ENCODE results near the gene TOMM7. TPM values are rescaled to one million over a fixed set of nuclear protein-coding genes. Genes with fewer than 3 reads are reported as not detected.

TOMM7 gene
- total RNA-seq, 1 experiment from 2014 or later, result 295 TPM

DNA sequence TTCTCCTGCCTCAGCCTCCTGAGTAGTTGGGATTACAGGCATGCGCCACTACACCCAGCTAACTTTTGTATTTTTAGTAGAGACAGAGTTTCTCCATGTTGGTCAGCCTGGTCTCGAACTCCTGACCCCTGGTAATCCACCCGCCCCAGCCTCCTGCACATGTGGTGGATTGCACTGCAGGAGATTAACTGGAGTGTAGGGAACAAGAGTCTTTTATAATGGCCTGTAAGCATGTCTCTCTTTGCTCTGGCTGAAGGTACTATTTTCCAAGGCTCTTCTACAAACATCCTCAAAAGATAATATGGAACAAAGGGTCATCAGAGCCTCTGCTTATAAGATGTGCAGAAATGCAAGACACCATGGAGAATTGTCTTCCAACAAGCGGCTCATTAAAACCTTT lies 3.2 kb downstream of the TOMM7 start:
- ChIA-PET CTCF (no interaction called here), POLR2A (no interaction called here)
- H3K4me3 ChIP-seq (ENCODE audit: low read depth in 2 of 2, low read length in 2 of 2), result no peak overlapping the region
- TF ChIP-seq, protein P1, sequence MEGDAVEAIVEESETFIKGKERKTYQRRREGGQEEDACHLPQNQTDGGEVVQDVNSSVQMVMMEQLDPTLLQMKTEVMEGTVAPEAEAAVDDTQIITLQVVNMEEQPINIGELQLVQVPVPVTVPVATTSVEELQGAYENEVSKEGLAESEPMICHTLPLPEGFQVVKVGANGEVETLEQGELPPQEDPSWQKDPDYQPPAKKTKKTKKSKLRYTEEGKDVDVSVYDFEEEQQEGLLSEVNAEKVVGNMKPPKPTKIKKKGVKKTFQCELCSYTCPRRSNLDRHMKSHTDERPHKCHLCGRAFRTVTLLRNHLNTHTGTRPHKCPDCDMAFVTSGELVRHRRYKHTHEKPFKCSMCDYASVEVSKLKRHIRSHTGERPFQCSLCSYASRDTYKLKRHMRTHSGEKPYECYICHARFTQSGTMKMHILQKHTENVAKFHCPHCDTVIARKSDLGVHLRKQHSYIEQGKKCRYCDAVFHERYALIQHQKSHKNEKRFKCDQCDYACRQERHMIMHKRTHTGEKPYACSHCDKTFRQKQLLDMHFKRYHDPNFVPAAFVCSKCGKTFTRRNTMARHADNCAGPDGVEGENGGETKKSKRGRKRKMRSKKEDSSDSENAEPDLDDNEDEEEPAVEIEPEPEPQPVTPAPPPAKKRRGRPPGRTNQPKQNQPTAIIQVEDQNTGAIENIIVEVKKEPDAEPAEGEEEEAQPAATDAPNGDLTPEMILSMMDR (IDR thresholded peaks at IDR 0.05), result no peak
- TF ChIP-seq SIN3A (IDR thresholded peaks at IDR 0.05; ENCODE audit: borderline replicate concordance, insufficient read depth, low read depth, low read length) (no peak), TCF7L2 (IDR thresholded peaks at IDR 0.05; ENCODE audit: low read depth, low read length) (no peak), POLR2AphosphoS5 (IDR thresholded peaks at IDR 0.05; ENCODE audit: low read depth, low read length) (no peak)
- TF ChIP-seq, protein P2, sequence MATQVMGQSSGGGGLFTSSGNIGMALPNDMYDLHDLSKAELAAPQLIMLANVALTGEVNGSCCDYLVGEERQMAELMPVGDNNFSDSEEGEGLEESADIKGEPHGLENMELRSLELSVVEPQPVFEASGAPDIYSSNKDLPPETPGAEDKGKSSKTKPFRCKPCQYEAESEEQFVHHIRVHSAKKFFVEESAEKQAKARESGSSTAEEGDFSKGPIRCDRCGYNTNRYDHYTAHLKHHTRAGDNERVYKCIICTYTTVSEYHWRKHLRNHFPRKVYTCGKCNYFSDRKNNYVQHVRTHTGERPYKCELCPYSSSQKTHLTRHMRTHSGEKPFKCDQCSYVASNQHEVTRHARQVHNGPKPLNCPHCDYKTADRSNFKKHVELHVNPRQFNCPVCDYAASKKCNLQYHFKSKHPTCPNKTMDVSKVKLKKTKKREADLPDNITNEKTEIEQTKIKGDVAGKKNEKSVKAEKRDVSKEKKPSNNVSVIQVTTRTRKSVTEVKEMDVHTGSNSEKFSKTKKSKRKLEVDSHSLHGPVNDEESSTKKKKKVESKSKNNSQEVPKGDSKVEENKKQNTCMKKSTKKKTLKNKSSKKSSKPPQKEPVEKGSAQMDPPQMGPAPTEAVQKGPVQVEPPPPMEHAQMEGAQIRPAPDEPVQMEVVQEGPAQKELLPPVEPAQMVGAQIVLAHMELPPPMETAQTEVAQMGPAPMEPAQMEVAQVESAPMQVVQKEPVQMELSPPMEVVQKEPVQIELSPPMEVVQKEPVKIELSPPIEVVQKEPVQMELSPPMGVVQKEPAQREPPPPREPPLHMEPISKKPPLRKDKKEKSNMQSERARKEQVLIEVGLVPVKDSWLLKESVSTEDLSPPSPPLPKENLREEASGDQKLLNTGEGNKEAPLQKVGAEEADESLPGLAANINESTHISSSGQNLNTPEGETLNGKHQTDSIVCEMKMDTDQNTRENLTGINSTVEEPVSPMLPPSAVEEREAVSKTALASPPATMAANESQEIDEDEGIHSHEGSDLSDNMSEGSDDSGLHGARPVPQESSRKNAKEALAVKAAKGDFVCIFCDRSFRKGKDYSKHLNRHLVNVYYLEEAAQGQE (IDR thresholded peaks at IDR 0.05; ENCODE audit: insufficient read depth in 1 of 2, low read depth in 2 of 2, low read length in 1 of 2), result no peak
- in situ Hi-C loops (cut with HindIII; ENCODE audit: low pct_unique_long_range_greater_than_20kb, low sequenced_read_pairs) (no loop called here), intact Hi-C loops (cut with micrococcal nuclease; ENCODE audit: unreplicated experiment) (no loop called here)
- H3K9me3 ChIP-seq (ENCODE audit: control insufficient read depth, insufficient read depth, low read depth, low read length), result no peaks in the 10 kb centered on the region
- no peaks in the 10 kb centered on the region for H3K27me3 ChIP-seq (ENCODE audit: control insufficient read depth, insufficient read depth, low read length)
- H3K4me1 ChIP-seq (ENCODE audit: control insufficient read depth, insufficient read depth, low read length), result peaks cover 18% of the 10 kb centered on the region
- peaks cover 18% of the 10 kb centered on the region for H3K36me3 ChIP-seq (ENCODE audit: control insufficient read depth, insufficient read depth, low read length)
- H3K27ac ChIP-seq (ENCODE audit: low read length), result no peak overlapping the region
- DNase-seq (ENCODE audit: low read depth, low spot score) (no peak), ATAC-seq (no peak)
- BruUV-seq (replicated peaks), result no TSS peak

DNA sequence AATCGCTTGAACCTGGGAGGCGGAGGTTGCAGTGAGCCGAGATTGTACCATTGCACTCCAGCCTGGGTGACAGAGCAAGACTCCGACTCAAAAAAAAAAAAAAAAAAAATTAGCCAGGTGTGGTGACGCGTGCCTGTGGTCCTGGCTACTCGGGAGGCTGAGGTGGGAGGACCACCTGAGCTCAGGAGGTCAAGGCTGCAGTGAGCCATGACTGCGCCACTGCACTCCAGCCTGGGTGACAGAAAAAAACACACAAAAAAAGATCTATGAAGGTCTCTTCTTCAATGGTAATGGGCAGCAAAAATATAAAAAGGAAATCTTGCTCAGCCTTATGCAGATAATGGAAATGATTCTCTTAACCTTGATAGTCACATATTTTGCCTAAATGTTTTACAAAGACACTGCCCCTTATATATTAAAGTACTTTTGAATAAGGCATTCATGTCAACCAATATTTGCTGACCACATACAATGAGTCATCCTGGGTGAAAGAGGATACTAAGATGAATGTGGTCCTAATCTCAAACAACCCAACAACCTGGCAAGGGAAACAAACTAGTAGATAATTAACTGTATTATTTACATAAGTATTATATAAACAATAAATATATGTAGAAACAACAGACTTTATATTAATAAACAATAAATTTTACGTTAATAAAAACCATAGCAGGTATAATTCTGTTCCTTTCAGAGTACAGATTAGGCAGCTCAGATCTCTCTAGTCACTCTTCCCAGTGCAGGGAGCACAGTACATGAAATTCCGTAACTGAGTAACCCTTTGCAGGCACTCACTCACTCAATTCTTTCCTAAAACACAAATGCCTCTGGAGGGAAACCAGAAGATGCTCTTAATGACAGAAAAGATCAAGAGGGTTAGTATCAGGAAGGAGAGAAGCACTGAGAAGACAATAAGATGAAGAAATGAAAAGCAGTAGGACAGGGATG lies 8.1 kb downstream of the TOMM7 start:
- DNase-seq (ENCODE audit: low read depth, low spot score) (no peak), ATAC-seq (no peak)
- intact Hi-C loops (cut with micrococcal nuclease; ENCODE audit: unreplicated experiment), result no loop called here
- in situ Hi-C loops (cut with HindIII; ENCODE audit: low pct_unique_long_range_greater_than_20kb, low sequenced_read_pairs), result no loop called here
- H3K4me3 ChIP-seq (ENCODE audit: low read depth in 2 of 2, low read length in 2 of 2), result no peak overlapping the region
- H3K27me3 ChIP-seq (ENCODE audit: control insufficient read depth, insufficient read depth, low read length), result no peaks in the 10 kb centered on the region
- ChIA-PET CTCF (interaction anchor here (0.6 kb wide), 1 partner anchor 251 kb away, joined by 3 read pairs; no protein-coding TSS in a partner anchor), POLR2A (no interaction called here)
- H3K27ac ChIP-seq (ENCODE audit: low read length), result no peak overlapping the region
- H3K36me3 ChIP-seq (ENCODE audit: control insufficient read depth, insufficient read depth, low read length), result peaks cover 22% of the 10 kb centered on the region
- H3K9me3 ChIP-seq (ENCODE audit: control insufficient read depth, insufficient read depth, low read depth, low read length), result no peaks in the 10 kb centered on the region
- TF ChIP-seq, protein P2 (IDR thresholded peaks at IDR 0.05; ENCODE audit: insufficient read depth in 1 of 2, low read depth in 2 of 2, low read length in 1 of 2), result no peak
- TF ChIP-seq, protein P1 (IDR thresholded peaks at IDR 0.05), result no peak
- no peak for TF ChIP-seq SIN3A (IDR thresholded peaks at IDR 0.05; ENCODE audit: borderline replicate concordance, insufficient read depth, low read depth, low read length)
- TF ChIP-seq POLR2AphosphoS5 (IDR thresholded peaks at IDR 0.05; ENCODE audit: low read depth, low read length), result no peak
- TF ChIP-seq TCF7L2 (IDR thresholded peaks at IDR 0.05; ENCODE audit: low read depth, low read length), result no peak
- 0 out of 2 replicates have a peak, but pooled peaks cover 1% of the 10 kb centered on the region for H3K4me1 ChIP-seq (ENCODE audit: control insufficient read depth, insufficient read depth, low read length)
- BruUV-seq (replicated peaks), result no TSS peak

Data from Panc1 (cell line).